ENCODE data around the gene MARCHF11. TPM values are rescaled to one million over a fixed set of nuclear protein-coding genes. Genes with fewer than 3 reads are reported as not detected.

The MARCHF11 gene
- total RNA-seq, 6 donors from 2014 or later: not detected

- no peaks in the 10 kb centered on the region for H3K9me3 ChIP-seq
- 64 to 67% methylated on average over 3 of the region's 3 CpGs for WGBS, 2 donors
These were observed 118.4 kb downstream of the MARCHF11 start for GRCh38 chr5:16061163-16061562.

GRCh38 chr5:16057277-16057676 is 122.3 kb downstream of the MARCHF11 start:
- Histone ChIP-seq H3K4me3 (no peak overlapping the region), H3K27me3 (no peaks in the 10 kb centered on the region), H3K9me3 (no peaks in the 10 kb centered on the region), H3K4me1 (no peaks in the 10 kb centered on the region), H3K36me3 (no peaks in the 10 kb centered on the region), H3K27ac (no peak overlapping the region)
- TF ChIP-seq EP300 (IDR thresholded peaks at IDR 0.05): no peak
- no peak for TF ChIP-seq CTCF (IDR thresholded peaks at IDR 0.05)
- no peak for TF ChIP-seq POLR2A (IDR thresholded peaks at IDR 0.05)
- no peak for TF ChIP-seq POLR2AphosphoS5 (IDR thresholded peaks at IDR 0.05)
- ATAC-seq (ENCODE audit: low FRiP score in 2 of 2) (no peak), DNase-seq (no peak)
- WGBS, 2 donors: 26 to 53% methylated on average over 1 of the region's 1 CpG

More at GRCh38 chr5:16061163-16061562, 118.4 kb downstream of the MARCHF11 start:
- Histone ChIP-seq H3K27me3 (no peaks in the 10 kb centered on the region), H3K4me1 (no peaks in the 10 kb centered on the region), H3K4me3 (no peak overlapping the region), H3K27ac (no peak overlapping the region), H3K36me3 (no peaks in the 10 kb centered on the region)
- DNase-seq (no peak), ATAC-seq (ENCODE audit: low FRiP score in 2 of 2) (no peak)
- TF ChIP-seq CTCF (IDR thresholded peaks at IDR 0.05) (no peak), POLR2A (IDR thresholded peaks at IDR 0.05) (no peak), POLR2AphosphoS5 (IDR thresholded peaks at IDR 0.05) (no peak), EP300 (IDR thresholded peaks at IDR 0.05) (no peak)

GRCh38 chr5:16051246-16051755 is 128.3 kb downstream of the MARCHF11 start:
- TF ChIP-seq CTCF (IDR thresholded peaks at IDR 0.05): no peak
- no peak for TF ChIP-seq EP300 (IDR thresholded peaks at IDR 0.05)
- TF ChIP-seq POLR2A (IDR thresholded peaks at IDR 0.05): no peak
- TF ChIP-seq POLR2AphosphoS5 (IDR thresholded peaks at IDR 0.05): no peak
- no peaks in the 10 kb centered on the region for H3K27me3 ChIP-seq
- H3K9me3 ChIP-seq: no peaks in the 10 kb centered on the region
- no peaks in the 10 kb centered on the region for H3K36me3 ChIP-seq
- no peak overlapping the region for H3K4me3 ChIP-seq
- 43 to 60% methylated on average over 3 of the region's 3 CpGs for WGBS, 2 donors
- H3K27ac ChIP-seq: no peak overlapping the region
- H3K4me1 ChIP-seq: no peaks in the 10 kb centered on the region
- no peak for ATAC-seq (ENCODE audit: low FRiP score in 2 of 2)
- DNase-seq: no peak

GRCh38 chr5:16050414-16050813 is 129.2 kb downstream of the MARCHF11 start:
- ATAC-seq (ENCODE audit: low FRiP score in 2 of 2): no peak
- no peaks in the 10 kb centered on the region for H3K4me1 ChIP-seq
- TF ChIP-seq POLR2A (IDR thresholded peaks at IDR 0.05): no peak
- no peak for TF ChIP-seq EP300 (IDR thresholded peaks at IDR 0.05)
- TF ChIP-seq POLR2AphosphoS5 (IDR thresholded peaks at IDR 0.05): no peak
- no peak for TF ChIP-seq CTCF (IDR thresholded peaks at IDR 0.05)
- no peaks in the 10 kb centered on the region for H3K9me3 ChIP-seq
- DNase-seq: no peak
- 67 to 76% methylated on average over 1 of the region's 1 CpG for WGBS, 2 donors
- H3K27ac ChIP-seq: no peak overlapping the region
- no peaks in the 10 kb centered on the region for H3K36me3 ChIP-seq
- no peaks in the 10 kb centered on the region for H3K27me3 ChIP-seq
- no peak overlapping the region for H3K4me3 ChIP-seq

- WGBS, 2 donors: 81 to 88% methylated on average over 1 of the region's 1 CpG
These were observed 129.8 kb downstream of the MARCHF11 start for GRCh38 chr5:16049761-16050160.

More at GRCh38 chr5:16049761-16050160, 129.8 kb downstream of the MARCHF11 start:
- Histone ChIP-seq H3K4me3 (no peak overlapping the region), H3K9me3 (no peaks in the 10 kb centered on the region), H3K27me3 (no peaks in the 10 kb centered on the region), H3K27ac (no peak overlapping the region), H3K36me3 (no peaks in the 10 kb centered on the region), H3K4me1 (no peaks in the 10 kb centered on the region)
- TF ChIP-seq POLR2AphosphoS5 (IDR thresholded peaks at IDR 0.05) (no peak), CTCF (IDR thresholded peaks at IDR 0.05) (no peak), EP300 (IDR thresholded peaks at IDR 0.05) (no peak), POLR2A (IDR thresholded peaks at IDR 0.05) (no peak)
- ATAC-seq (ENCODE audit: low FRiP score in 2 of 2) (no peak), DNase-seq (no peak)

Data from upper lobe of left lung (tissue), 6 donors.